C4-2B (cell line): ENCODE data around the gene PCDHA6.
"Not testable (repeated sequence)": the region's sequence is repeated elsewhere in the genome, so short reads cannot be mapped to it uniquely, and the experiment has no call there.

Source experiments
- H3K27ac ChIP-seq: fragments of 450-650 bp; 2 replicates; pipeline ENCODE4 v1.5.1; 2017
- CTCF ChIP-seq: fragments of 450-650 bp; conservative IDR thresholded peaks from 2 replicates; pipeline ENCODE4 v1.5.1; 2017; ENCODE audit warnings: mild to moderate bottlenecking
- ZFX ChIP-seq: fragments of 450-650 bp; IDR thresholded peaks from 2 replicates; pipeline ENCODE4 v1.6.1; 2017

The PCDHA6 gene

GRCh38 chr5:140835622-140836510, 8.1 kb downstream of the PCDHA6 start:
- TF ChIP-seq CTCF (no peak), ZFX (no peak)
- H3K27ac ChIP-seq, result no peak overlapping the region

DNA sequence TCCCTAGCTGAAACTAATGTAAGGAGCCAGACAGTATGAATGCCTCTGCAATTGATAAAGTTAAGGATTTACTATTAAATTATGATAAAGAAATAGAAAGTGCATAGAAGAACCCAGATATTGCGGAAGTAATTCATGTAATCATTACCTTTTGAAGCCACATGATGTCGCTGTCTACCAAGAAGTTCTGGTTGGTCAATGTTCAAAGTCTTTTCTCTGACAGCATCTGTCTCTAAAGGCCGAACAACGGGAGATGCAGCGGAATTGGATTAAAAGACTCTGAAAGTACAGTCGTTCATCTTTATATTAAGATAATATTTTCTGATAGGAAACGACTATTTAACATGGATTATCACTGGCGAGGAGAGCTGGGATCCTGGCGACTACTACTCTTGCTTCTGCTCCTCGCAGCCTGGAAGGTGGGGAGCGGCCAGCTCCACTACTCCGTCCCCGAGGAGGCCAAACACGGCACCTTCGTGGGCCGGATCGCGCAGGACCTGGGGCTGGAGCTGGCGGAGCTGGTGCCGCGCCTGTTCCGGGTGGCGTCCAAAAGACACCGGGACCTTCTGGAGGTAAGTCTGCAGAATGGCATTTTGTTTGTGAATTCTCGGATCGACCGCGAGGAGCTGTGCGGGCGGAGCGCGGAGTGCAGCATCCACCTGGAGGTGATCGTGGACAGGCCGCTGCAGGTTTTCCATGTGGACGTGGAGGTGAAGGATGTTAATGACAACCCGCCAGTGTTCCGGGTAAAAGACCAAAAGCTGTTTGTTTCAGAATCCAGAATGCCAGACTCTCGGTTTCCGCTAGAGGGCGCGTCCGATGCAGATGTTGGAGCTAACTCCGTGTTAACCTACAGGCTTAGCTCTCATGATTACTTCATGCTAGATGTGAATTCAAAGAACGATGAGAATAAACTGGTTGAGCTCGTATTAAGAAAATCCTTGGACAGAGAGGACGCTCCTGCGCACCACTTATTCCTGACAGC, 13.5 kb downstream of the PCDHA6 start, which contains the start of gene PCDHA8:
Gene PCDHA8 (plus strand): TSS at position 210 of the 985 bp plus-strand sequence. CDS start 135 bp downstream, at position 345.
- H3K27ac ChIP-seq, result no peak within 1 kb of the TSS
- TF ChIP-seq ZFX, result no peak
- peak; percentile 83 for TF ChIP-seq CTCF

- no peak overlapping the region for H3K27ac ChIP-seq
- TF ChIP-seq CTCF (no peak), ZFX (no peak)
Measured at GRCh38 chr5:140842798-140843733, 15.3 kb downstream of the PCDHA6 start.

GRCh38 chr5:140848139-140849102, 20.7 kb downstream of the PCDHA6 start, which contains the start of gene PCDHA9:
Gene PCDHA9 (plus strand): TSS chr5:140848382. CDS start chr5:140848496, 114 bp downstream.
- TF ChIP-seq CTCF, result peak; percentile 58
- H3K27ac ChIP-seq, result not testable (repeated sequence)

DNA sequence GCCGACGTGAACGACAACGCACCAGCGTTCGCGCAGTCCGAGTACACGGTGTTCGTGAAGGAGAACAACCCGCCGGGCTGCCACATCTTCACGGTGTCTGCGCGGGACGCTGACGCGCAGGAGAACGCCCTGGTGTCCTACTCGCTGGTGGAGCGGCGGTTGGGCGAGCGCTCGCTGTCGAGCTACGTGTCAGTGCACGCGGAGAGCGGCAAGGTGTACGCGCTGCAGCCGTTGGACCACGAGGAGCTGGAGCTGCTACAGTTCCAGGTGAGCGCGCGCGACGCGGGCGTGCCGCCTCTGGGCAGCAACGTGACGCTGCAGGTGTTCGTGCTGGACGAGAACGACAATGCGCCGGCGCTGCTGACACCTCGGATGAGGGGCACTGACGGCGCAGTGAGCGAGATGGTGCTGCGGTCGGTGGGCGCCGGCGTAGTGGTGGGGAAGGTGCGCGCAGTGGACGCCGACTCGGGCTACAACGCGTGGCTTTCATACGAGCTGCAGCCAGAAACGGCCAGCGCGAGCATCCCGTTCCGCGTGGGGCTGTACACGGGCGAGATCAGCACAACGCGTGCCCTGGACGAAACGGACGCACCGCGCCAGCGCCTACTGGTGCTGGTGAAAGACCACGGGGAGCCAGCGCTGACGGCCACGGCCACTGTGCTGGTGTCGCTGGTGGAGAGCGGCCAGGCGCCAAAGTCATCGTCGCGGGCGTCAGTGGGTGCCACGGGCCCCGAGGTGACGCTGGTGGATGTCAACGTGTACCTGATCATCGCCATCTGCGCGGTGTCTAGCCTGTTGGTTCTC, 22.3 kb downstream of the PCDHA6 start:
- not testable (repeated sequence) for H3K27ac ChIP-seq
